Thoracic aorta (tissue), 2 donors: Measurements from ENCODE around the gene ALDH1L2. TPM values are rescaled to one million over a fixed set of nuclear protein-coding genes. Genes with fewer than 3 reads are reported as not detected.
A peak's percentile ranks its signal among the peaks of the same experiment; 100 is the strongest.

Experiments used
- ATAC-seq: fragments of 150-250 bp; one replicate; pipeline ENCODE4 v1.8.0; 2017; ENCODE audit warnings: low read depth; ENCODE audit not compliant: insufficient number of reproducible peaks, low FRiP score
- DNase-seq: peaks from one replicate; pipeline ENCODE4 v3.0.0-alpha.2; 2020; ENCODE audit warnings: low spot score
- H3K27ac ChIP-seq, 2 donors: fragments of 200-600 bp; sonication (generic); 1 replicate in 1 of 2; 2 replicates in 1 of 2; pipeline ENCODE4 v1.5.1; 2016; ENCODE audit warnings: mild to moderate bottlenecking in 2 of 2, moderate library complexity in 2 of 2
- H3K27me3 ChIP-seq: fragments of 200-600 bp; sonication (generic); replicated peaks from 2 replicates; pipeline ENCODE4 v1.6.0; 2016; ENCODE audit warnings: mild to moderate bottlenecking; ENCODE audit not compliant: insufficient read depth
- H3K36me3 ChIP-seq: fragments of 200-600 bp; sonication (generic); one replicate; pipeline ENCODE4 v1.5.1; 2016
- H3K4me1 ChIP-seq, 2 donors: fragments of 200-600 bp; sonication (generic); 1 replicate in 1 of 2; 2 replicates in 1 of 2; pipeline versions ENCODE4 v1.5.1 to v1.6.0; 2016; ENCODE audit warnings: low read depth in 2 of 2, mild to moderate bottlenecking in 1 of 2; ENCODE audit not compliant: control insufficient read depth in 1 of 2
- H3K4me3 ChIP-seq: fragments of 200-600 bp; sonication (generic); 2 replicates; pipeline ENCODE4 v1.5.1; 2016; ENCODE audit warnings: mild to moderate bottlenecking
- H3K9me3 ChIP-seq: fragments of 200-600 bp; sonication (generic); 2 replicates; pipeline ENCODE4 v1.5.1; 2016
- CTCF ChIP-seq: fragments of 200-600 bp; sonication (generic); IDR thresholded peaks from one replicate; pipeline ENCODE4 v1.5.1; 2019; ENCODE audit warnings: antibody characterized with exemption
- total RNA-seq, 2 donors: library from RNA; depleted of rRNA; stranded (reverse); fragments of >200 nt; gene quantifications; one replicate each; pipeline versions ENCODE4 v1.1.0 to v1.2.3, GENCODE V29; 2016

ALDH1L2 gene
- total RNA-seq, 2 donors from 2014 or later: 16.5 to 21.1 TPM

- no peaks in the 10 kb centered on the region for H3K4me1 ChIP-seq
- H3K36me3 ChIP-seq: peaks cover 50% of the 10 kb centered on the region
- no peak overlapping the region for H3K4me3 ChIP-seq
- DNase-seq (no peak), ATAC-seq (no peak)
- TF ChIP-seq CTCF: no peak
- H3K27me3 ChIP-seq: no peaks in the 10 kb centered on the region
- H3K9me3 ChIP-seq: peaks cover 4% of the 10 kb centered on the region
- H3K27ac ChIP-seq: no peak overlapping the region
Measured at GRCh38 chr12:105060715-105061378, 23.4 kb downstream of the ALDH1L2 start.

DNA sequence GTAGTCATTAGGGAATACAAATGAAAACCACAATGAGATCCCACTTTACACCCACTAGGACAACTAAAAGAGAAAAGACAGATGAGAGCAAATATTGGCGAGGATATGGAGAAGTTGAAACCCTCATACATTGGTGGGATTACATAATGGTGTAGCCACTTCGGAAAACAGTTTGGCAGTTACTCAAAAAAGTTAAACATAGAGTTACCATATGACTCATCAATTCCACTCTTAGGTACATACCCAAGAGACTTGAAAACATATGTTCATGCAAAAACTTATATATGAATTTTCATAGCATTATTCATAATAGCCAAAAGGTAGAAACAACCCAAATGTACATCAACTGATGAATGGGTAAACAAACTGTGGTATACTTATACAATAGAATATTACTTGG lies 27.1 kb downstream of the ALDH1L2 start:
- Histone ChIP-seq H3K27ac (no peak overlapping the region), H3K4me3 (no peak overlapping the region), H3K36me3 (peaks cover 41% of the 10 kb centered on the region), H3K4me1 (no peaks in the 10 kb centered on the region), H3K9me3 (peaks cover 7% of the 10 kb centered on the region), H3K27me3 (no peaks in the 10 kb centered on the region)
- DNase-seq: no peak
- no peak for TF ChIP-seq CTCF
- ATAC-seq: no peak

- Histone ChIP-seq H3K27me3 (no peaks in the 10 kb centered on the region), H3K4me3 (no peak overlapping the region), H3K36me3 (peaks cover 18% of the 10 kb centered on the region), H3K27ac (no peak overlapping the region), H3K4me1 (no peaks in the 10 kb centered on the region), H3K9me3 (peaks cover 7% of the 10 kb centered on the region)
- peak; percentile 91 for TF ChIP-seq CTCF
- ATAC-seq: no peak
- DNase-seq: peak; percentile 29
Measured at GRCh38 chr12:105053116-105053572, 31.1 kb downstream of the ALDH1L2 start.

- no peak overlapping the region for H3K27ac ChIP-seq
- peaks cover 12% of the 10 kb centered on the region for H3K36me3 ChIP-seq
- no peaks in the 10 kb centered on the region for H3K27me3 ChIP-seq
- H3K9me3 ChIP-seq: peaks cover 7% of the 10 kb centered on the region
- no peak for DNase-seq
- TF ChIP-seq CTCF: no peak
- H3K4me1 ChIP-seq: no peaks in the 10 kb centered on the region
- no peak for ATAC-seq
- H3K4me3 ChIP-seq: no peak overlapping the region
Measured at GRCh38 chr12:105051981-105052380, 32.3 kb downstream of the ALDH1L2 start.

DNA sequence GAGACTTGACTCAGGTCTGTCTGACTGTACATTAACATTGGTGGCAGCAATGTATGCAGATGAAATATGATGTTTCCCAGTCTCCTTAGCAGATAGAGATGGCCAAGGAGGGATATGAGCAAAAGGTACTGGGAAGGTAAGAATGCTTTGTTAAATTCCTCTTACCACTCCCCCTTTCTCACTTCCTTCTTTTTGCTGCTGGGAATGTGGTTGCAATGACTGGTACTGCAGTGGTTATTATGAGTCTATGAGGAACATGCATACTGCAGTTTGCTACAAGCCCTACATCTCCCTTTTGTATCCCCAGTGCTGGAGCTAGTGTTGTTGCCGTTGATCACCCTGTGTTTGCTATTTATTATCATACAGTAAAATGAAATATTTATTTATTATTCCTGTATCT lies 35.9 kb downstream of the ALDH1L2 start:
- TF ChIP-seq CTCF: no peak
- H3K9me3 ChIP-seq: no peaks in the 10 kb centered on the region
- H3K27me3 ChIP-seq: no peaks in the 10 kb centered on the region
- H3K36me3 ChIP-seq: no peaks in the 10 kb centered on the region
- no peaks in the 10 kb centered on the region for H3K4me1 ChIP-seq
- ATAC-seq (no peak), DNase-seq (no peak)
- H3K27ac ChIP-seq: no peak overlapping the region
- no peak overlapping the region for H3K4me3 ChIP-seq
